HG03103 (cell line): ENCODE data around the gene CSF1R.
"Not testable (repeated sequence)": the region's sequence is repeated elsewhere in the genome, so short reads cannot be mapped to it uniquely, and the experiment has no call there.

Source experiments
- ATAC-seq: cut with Tn5 transposase; IDR thresholded peaks from one replicate; pipeline ENCODE4 v1.9.1; 2021; ENCODE audit warnings: low read depth; ENCODE audit not compliant: unreplicated experiment

The CSF1R gene

GRCh38 chr5:150105928-150106615 lies 19.7 kb upstream of the CSF1R start:
- no peak for ATAC-seq

GRCh38 chr5:150104550-150104870 lies 18.2 kb upstream of the CSF1R start:
- ATAC-seq, result no peak

GRCh38 chr5:150103678-150104549 lies 17.6 kb upstream of the CSF1R start:
- no peak for ATAC-seq

GRCh38 chr5:150101023-150101422 lies 14.7 kb upstream of the CSF1R start:
- ATAC-seq, result no peak

- ATAC-seq, result no peak
These were observed 10.8 kb upstream of the CSF1R start for GRCh38 chr5:150097152-150097551.

- ATAC-seq, result peak; percentile 78
These were observed 5.9 kb upstream of the CSF1R start for GRCh38 chr5:150092159-150092787.

- no peak for ATAC-seq
These were observed 1.0 kb downstream of the CSF1R start for GRCh38 chr5:150085191-150085912.

- not testable (repeated sequence) for ATAC-seq
These were observed 1.6 kb downstream of the CSF1R start for GRCh38 chr5:150084754-150085153.

GRCh38 chr5:150082889-150083288 lies 3.5 kb downstream of the CSF1R start:
- no peak for ATAC-seq

GRCh38 chr5:150082374-150082773 lies 4.0 kb downstream of the CSF1R start:
- ATAC-seq, result no peak

GRCh38 chr5:150081541-150082283 lies 4.6 kb downstream of the CSF1R start:
- peak; percentile 93 for ATAC-seq

GRCh38 chr5:150080696-150081435 lies 5.5 kb downstream of the CSF1R start:
- ATAC-seq, result no peak

- no peak for ATAC-seq
These were observed 6.4 kb downstream of the CSF1R start for GRCh38 chr5:150079909-150080461.

- ATAC-seq, result no peak
These were observed 7.3 kb downstream of the CSF1R start for GRCh38 chr5:150078802-150079689.

- no peak for ATAC-seq
These were observed 8.2 kb downstream of the CSF1R start for GRCh38 chr5:150077996-150078801.

GRCh38 chr5:150077060-150077459 lies 9.3 kb downstream of the CSF1R start:
- ATAC-seq, result no peak

- ATAC-seq, result no peak
These were observed 10.5 kb downstream of the CSF1R start for GRCh38 chr5:150075806-150076205.
